GM12878 (cell line): ENCODE data around the gene LSM14B. TPM values are rescaled to one million over a fixed set of nuclear protein-coding genes. Genes with fewer than 3 reads are reported as not detected.

Source experiments
- ATAC-seq: fragments of 200-7000 bp; cut with Tn5 transposase; 3 replicates; pipeline ENCODE4 v1.9.1; 2020; ENCODE audit warnings: mild to moderate bottlenecking, moderate library complexity
- BruUV-seq: library from RNA; stranded (reverse); fragments of 400-500 nt; replicated peaks from 2 replicates; lab custom pipeline; 2021; lab: Mats Ljungman, UMichigan
- CTCF ChIA-PET: fragments of 300-600 bp; sonication (Branson Sonifier 250); formaldehyde crosslinking; extraction: SDS; loops from one replicate; lab custom pipeline; 2021; ENCODE audit warnings: inconsistent platforms; lab: Yijun Ruan, JAX
- POLR2A ChIA-PET: fragments of 350-600 bp; formaldehyde crosslinking; extraction: SDS; loops from one replicate; lab custom pipeline; 2021; ENCODE audit warnings: inconsistent platforms; lab: Charles Lee
- RAD21 ChIA-PET: fragments of 300-600 bp; sonication (Branson Sonifier 250); formaldehyde crosslinking; loops from one replicate; lab custom pipeline; 2023; ENCODE audit warnings: antibody characterized with exemption; ENCODE audit not compliant: unreplicated experiment; lab: Charles Lee
- SMC1A ChIA-PET: fragments of 300-600 bp; sonication (Branson Sonifier 250); formaldehyde crosslinking; loops from one replicate; lab custom pipeline; 2023; ENCODE audit not compliant: unreplicated experiment, uncharacterized antibody; lab: Charles Lee
- DNase-seq: peaks from one replicate; pipeline ENCODE4 v3.0.0-alpha.2; 2011; ENCODE audit warnings: low read depth, low spot score
- FAIRE-seq: peaks from 3 replicates; lab custom pipeline; 2011; peaks lifted over from hg19 to GRCh38; lab: Jason Lieb, UNC
- H2AFZ ChIP-seq: 2 replicates; pipeline ENCODE4 v1.6.0; 2011; ENCODE audit warnings: low read depth, low read length, control low read depth; ENCODE audit not compliant: control insufficient read depth
- H3K27ac ChIP-seq: 2 replicates; pipeline ENCODE4 v1.5.1; 2011; ENCODE audit warnings: control low read depth; ENCODE audit not compliant: control insufficient read depth, insufficient read depth
- H3K27me3 ChIP-seq, 2 experiments: replicated peaks in 1 of 2; 2 replicates each; pipeline versions ENCODE4 v1.6.0 to v1.6.1; 2011; ENCODE audit warnings: low read length in 1 of 2; ENCODE audit not compliant: control insufficient read depth in 2 of 2, insufficient read depth in 2 of 2
- H3K36me3 ChIP-seq, 2 experiments: 2 replicates each; pipeline ENCODE4 v1.5.1; 2011; ENCODE audit warnings: low read length in 1 of 2; ENCODE audit not compliant: control insufficient read depth in 2 of 2, insufficient read depth in 2 of 2
- H3K4me1 ChIP-seq: 2 replicates; pipeline ENCODE4 v1.6.1; 2011; ENCODE audit warnings: mild to moderate bottlenecking, low read length, moderate library complexity, mixed read lengths; ENCODE audit not compliant: control insufficient read depth, insufficient read depth
- H3K4me2 ChIP-seq: 2 replicates; pipeline ENCODE4 v1.6.0; 2011; ENCODE audit warnings: control low read depth; ENCODE audit not compliant: control insufficient read depth, insufficient read depth
- H3K4me3 ChIP-seq: fragments of 200-600 bp; sonication (generic); 2 replicates; pipeline ENCODE4 v1.5.1; 2016
- H3K79me2 ChIP-seq: 2 replicates; pipeline ENCODE4 v1.6.0; 2011; ENCODE audit warnings: low read length; ENCODE audit not compliant: control insufficient read depth, insufficient read depth
- H3K9ac ChIP-seq: 2 replicates; pipeline ENCODE4 v1.8.0; 2011; ENCODE audit warnings: low read length, control low read depth, mixed read lengths; ENCODE audit not compliant: control insufficient read depth, insufficient read depth
- H3K9me3 ChIP-seq: replicated peaks from 3 replicates; pipeline ENCODE4 v1.5.1; 2011; ENCODE audit warnings: mild to moderate bottlenecking, low read length; ENCODE audit not compliant: control insufficient read depth, insufficient read depth
- H4K20me1 ChIP-seq: 2 replicates; pipeline ENCODE4 v1.6.0; 2011; ENCODE audit not compliant: control insufficient read depth, insufficient read depth
- BACH1 ChIP-seq: fragments of 450-650 bp; IDR thresholded peaks from 2 replicates; pipeline ENCODE4 v1.6.1; 2017; ENCODE audit warnings: mild to moderate bottlenecking, borderline replicate concordance
- JUNB ChIP-seq: IDR thresholded peaks from 2 replicates; pipeline ENCODE4 v1.6.1; 2016; ENCODE audit warnings: antibody characterized with exemption, mild to moderate bottlenecking
- NFXL1 ChIP-seq: fragments of 450-650 bp; IDR thresholded peaks from 2 replicates; pipeline ENCODE4 v1.6.1; 2017; ENCODE audit warnings: antibody characterized with exemption, mild to moderate bottlenecking, borderline replicate concordance
- NFYA ChIP-seq: IDR thresholded peaks from 2 replicates; pipeline ENCODE4 v1.6.1; 2011; ENCODE audit warnings: low read depth, mild to moderate bottlenecking, low read length, improper control_type of control experiment, borderline replicate concordance
- PAX8 ChIP-seq: fragments of 450-650 bp; IDR thresholded peaks from 2 replicates; pipeline ENCODE4 v1.6.1; 2017; ENCODE audit warnings: mild to moderate bottlenecking, moderate library complexity
- POLR2AphosphoS5 ChIP-seq: IDR thresholded peaks from 2 replicates; pipeline ENCODE4 v1.6.1; 2011; ENCODE audit warnings: mild to moderate bottlenecking, low read length, inconsistent platforms
- POU2F2 ChIP-seq: IDR thresholded peaks from 3 replicates; pipeline ENCODE4 v1.6.1; 2011; ENCODE audit warnings: low read depth, mild to moderate bottlenecking, low read length, borderline replicate concordance
- WGBS: methylation state at CpG from one replicate; pipeline ENCODE4 v1.1.6; 2016; ENCODE audit warnings: low lambda C conversion rate; ENCODE audit not compliant: insufficient replicate concordance, insufficient coverage; ENCODE audit errors: missing lambda C conversion rate; 5-methylcytosine and 5-hydroxymethylcytosine counted together
- in situ Hi-C: fragments of 300-500 bp; cut with MboI; formaldehyde crosslinking; loops from 9 replicates; pipeline ENCODE4 v1.14.3; 2018; ENCODE audit warnings: mixed read lengths
- intact Hi-C: fragments of 100-400 bp; cut with micrococcal nuclease; formaldehyde crosslinking; loops from one replicate; pipeline ENCODE4 v1.14.2; 2022; ENCODE audit not compliant: unreplicated experiment
- polyA plus RNA-seq, 11 experiments: library from polyadenylated mRNA; depleted of rRNA in 4 of 11; unstranded in 6 of 11; stranded (reverse) in 5 of 11; fragments of >200 nt; fragmentation: Nextera tagmentation in 4 of 11; fragmentation: Illumina TruSeq in 1 of 11; extraction: Ambion mirVana in 4 of 11; extraction: Trizol in 1 of 11; gene quantifications; 1 replicate in 1 of 11; 2 replicates in 10 of 11; pipeline versions ENCODE4 v1.2.1 to v1.2.3, GENCODE V29; 2011 to 2016; ENCODE audit warnings: inconsistent platforms in 2 of 11, missing spikeins in 2 of 11, low read depth in 1 of 11
- total RNA-seq, 4 experiments: library from RNA; depleted of rRNA in 3 of 4; stranded (reverse); fragments of >200 nt in 3 of 4; fragmentation: Illumina TruSeq in 1 of 4; extraction: Trizol in 1 of 4; gene quantifications; 2 replicates each; pipeline versions ENCODE4 v1.2.1 to v1.2.3, GENCODE V29; 2013 to 2021
- TF ChIP-seq, protein P1 (sequence below): IDR thresholded peaks from 2 replicates; pipeline ENCODE4 v1.6.1; 2011; ENCODE audit warnings: low read depth, low read length, improper control_type of control experiment, borderline replicate concordance
- TF ChIP-seq, protein P2 (sequence below): fragments of 450-650 bp; IDR thresholded peaks from 2 replicates; pipeline ENCODE4 v1.6.1; 2017; ENCODE audit warnings: mild to moderate bottlenecking, moderate library complexity

Gene LSM14B
- total and polyA plus RNA-seq, 10 of the 15 experiments (the other 5 are each of a cell fraction or from before 2014, with no cell fraction given) = 0.56 to 34.3 (median 15.6) TPM

DNA sequence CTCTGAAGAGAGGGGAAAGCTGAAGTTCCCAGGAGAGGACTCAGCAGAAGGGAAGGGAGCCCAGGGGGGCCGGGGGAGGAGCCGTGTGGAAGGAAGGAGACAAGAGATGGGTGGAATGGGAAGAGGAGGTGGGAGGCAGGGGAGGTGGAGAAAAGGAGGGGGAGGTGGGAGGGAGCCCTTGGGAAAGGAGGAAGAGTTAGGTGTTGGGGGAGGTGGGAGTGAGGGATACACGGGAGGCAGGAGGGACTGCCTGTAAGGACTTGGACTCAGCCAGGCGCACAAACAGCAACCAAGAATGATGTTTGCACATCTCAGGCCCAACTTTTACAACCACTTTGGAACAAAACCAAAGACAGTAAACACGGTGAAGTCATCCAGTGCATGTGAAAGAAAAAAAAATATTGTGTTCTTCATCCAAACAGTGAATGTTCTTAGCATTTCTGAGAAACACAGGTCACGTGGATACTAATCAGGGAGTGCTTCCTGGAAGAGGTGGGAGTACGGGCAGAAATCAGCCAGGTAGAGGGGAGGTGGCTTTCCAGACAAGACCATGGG is 17.4 kb upstream of the LSM14B start:
- Histone ChIP-seq H3K4me3 (no peak overlapping the region), H3K79me2 (no peaks in the 10 kb centered on the region), H3K27me3 (no peaks in the 10 kb centered on the region), H3K36me3 (no peaks in the 10 kb centered on the region), H4K20me1 (no peaks in the 10 kb centered on the region), H3K27ac (no peak overlapping the region), H3K4me2 (no peak overlapping the region), H3K4me1 (no peaks in the 10 kb centered on the region), H3K9ac (no peak overlapping the region), H3K9me3 (peaks cover 12% of the 10 kb centered on the region; the same call in 1 of the 3 replicates), H2AFZ (no peak overlapping the region)
- no TSS peak for BruUV-seq
- ChIA-PET SMC1A (no interaction called here), CTCF (no interaction called here), RAD21 (no interaction called here), POLR2A (no interaction called here)
- TF ChIP-seq BACH1 = no peak
- no peak for TF ChIP-seq PAX8
- TF ChIP-seq, protein P1, sequence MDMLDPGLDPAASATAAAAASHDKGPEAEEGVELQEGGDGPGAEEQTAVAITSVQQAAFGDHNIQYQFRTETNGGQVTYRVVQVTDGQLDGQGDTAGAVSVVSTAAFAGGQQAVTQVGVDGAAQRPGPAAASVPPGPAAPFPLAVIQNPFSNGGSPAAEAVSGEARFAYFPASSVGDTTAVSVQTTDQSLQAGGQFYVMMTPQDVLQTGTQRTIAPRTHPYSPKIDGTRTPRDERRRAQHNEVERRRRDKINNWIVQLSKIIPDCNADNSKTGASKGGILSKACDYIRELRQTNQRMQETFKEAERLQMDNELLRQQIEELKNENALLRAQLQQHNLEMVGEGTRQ = no peak
- TF ChIP-seq POU2F2 = no peak
- no peak for TF ChIP-seq JUNB
- no peak for TF ChIP-seq NFXL1
- no peak for TF ChIP-seq NFYA
- TF ChIP-seq, protein P2, sequence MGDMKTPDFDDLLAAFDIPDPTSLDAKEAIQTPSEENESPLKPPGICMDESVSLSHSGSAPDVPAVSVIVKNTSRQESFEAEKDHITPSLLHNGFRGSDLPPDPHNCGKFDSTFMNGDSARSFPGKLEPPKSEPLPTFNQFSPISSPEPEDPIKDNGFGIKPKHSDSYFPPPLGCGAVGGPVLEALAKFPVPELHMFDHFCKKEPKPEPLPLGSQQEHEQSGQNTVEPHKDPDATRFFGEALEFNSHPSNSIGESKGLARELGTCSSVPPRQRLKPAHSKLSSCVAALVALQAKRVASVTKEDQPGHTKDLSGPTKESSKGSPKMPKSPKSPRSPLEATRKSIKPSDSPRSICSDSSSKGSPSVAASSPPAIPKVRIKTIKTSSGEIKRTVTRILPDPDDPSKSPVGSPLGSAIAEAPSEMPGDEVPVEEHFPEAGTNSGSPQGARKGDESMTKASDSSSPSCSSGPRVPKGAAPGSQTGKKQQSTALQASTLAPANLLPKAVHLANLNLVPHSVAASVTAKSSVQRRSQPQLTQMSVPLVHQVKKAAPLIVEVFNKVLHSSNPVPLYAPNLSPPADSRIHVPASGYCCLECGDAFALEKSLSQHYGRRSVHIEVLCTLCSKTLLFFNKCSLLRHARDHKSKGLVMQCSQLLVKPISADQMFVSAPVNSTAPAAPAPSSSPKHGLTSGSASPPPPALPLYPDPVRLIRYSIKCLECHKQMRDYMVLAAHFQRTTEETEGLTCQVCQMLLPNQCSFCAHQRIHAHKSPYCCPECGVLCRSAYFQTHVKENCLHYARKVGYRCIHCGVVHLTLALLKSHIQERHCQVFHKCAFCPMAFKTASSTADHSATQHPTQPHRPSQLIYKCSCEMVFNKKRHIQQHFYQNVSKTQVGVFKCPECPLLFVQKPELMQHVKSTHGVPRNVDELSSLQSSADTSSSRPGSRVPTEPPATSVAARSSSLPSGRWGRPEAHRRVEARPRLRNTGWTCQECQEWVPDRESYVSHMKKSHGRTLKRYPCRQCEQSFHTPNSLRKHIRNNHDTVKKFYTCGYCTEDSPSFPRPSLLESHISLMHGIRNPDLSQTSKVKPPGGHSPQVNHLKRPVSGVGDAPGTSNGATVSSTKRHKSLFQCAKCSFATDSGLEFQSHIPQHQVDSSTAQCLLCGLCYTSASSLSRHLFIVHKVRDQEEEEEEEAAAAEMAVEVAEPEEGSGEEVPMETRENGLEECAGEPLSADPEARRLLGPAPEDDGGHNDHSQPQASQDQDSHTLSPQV = no peak
- TF ChIP-seq POLR2AphosphoS5 = no peak
- FAIRE-seq (no peak), ATAC-seq (no peak), DNase-seq (no peak)
- intact Hi-C loops (no loop called here), in situ Hi-C loops (no loop called here)
- WGBS = 41% methylated on average over 4 of the region's 7 CpGs
